IPS-18c (cell line): Measurements from ENCODE around the gene PAPPA.

Experiments
- H3K4me3 ChIP-seq: 2 replicates; pipeline ENCODE4 v1.7.0; 2013; ENCODE audit warnings: low read depth, mild to moderate bottlenecking, low read length, moderate library complexity; ENCODE audit not compliant: insufficient read depth
- H3K9me3 ChIP-seq: one replicate; pipeline ENCODE4 v1.6.1; 2013; ENCODE audit warnings: mild to moderate bottlenecking, low read length, moderate library complexity; ENCODE audit not compliant: control insufficient read depth, insufficient read depth

Gene PAPPA

GRCh38 chr9:116366241-116366640 lies 212.7 kb downstream of the PAPPA start:
- Histone ChIP-seq H3K9me3 (peaks cover 3% of the 10 kb centered on the region), H3K4me3 (no peak overlapping the region)

- H3K4me3 ChIP-seq: no peak overlapping the region
- no peaks in the 10 kb centered on the region for H3K9me3 ChIP-seq
These were observed 215.1 kb downstream of the PAPPA start for GRCh38 chr9:116368680-116369079.

- Histone ChIP-seq H3K4me3 (no peak overlapping the region), H3K9me3 (no peaks in the 10 kb centered on the region)
These were observed 216.1 kb downstream of the PAPPA start for GRCh38 chr9:116369706-116370105.

GRCh38 chr9:116370556-116370955 lies 217.0 kb downstream of the PAPPA start:
- H3K9me3 ChIP-seq: no peaks in the 10 kb centered on the region
- no peak overlapping the region for H3K4me3 ChIP-seq

- Histone ChIP-seq H3K9me3 (no peaks in the 10 kb centered on the region), H3K4me3 (no peak overlapping the region)
These were observed 218.6 kb downstream of the PAPPA start for GRCh38 chr9:116372081-116372673.

- H3K4me3 ChIP-seq: no peak overlapping the region
- H3K9me3 ChIP-seq: no peaks in the 10 kb centered on the region
These were observed 219.2 kb downstream of the PAPPA start for GRCh38 chr9:116372786-116373185.

- Histone ChIP-seq H3K9me3 (no peaks in the 10 kb centered on the region), H3K4me3 (no peak overlapping the region)
These were observed 223.7 kb downstream of the PAPPA start for GRCh38 chr9:116377179-116377798.

- H3K9me3 ChIP-seq: no peaks in the 10 kb centered on the region
These were observed 225.3 kb downstream of the PAPPA start for GRCh38 chr9:116378873-116379272.

GRCh38 chr9:116379821-116380220 lies 226.2 kb downstream of the PAPPA start:
- Histone ChIP-seq H3K4me3 (no peak overlapping the region), H3K9me3 (no peaks in the 10 kb centered on the region)

More at GRCh38 chr9:116378873-116379272, 225.3 kb downstream of the PAPPA start:
- H3K4me3 ChIP-seq: no peak overlapping the region

GRCh38 chr9:116380496-116380995 lies 227.0 kb downstream of the PAPPA start:
- H3K4me3 ChIP-seq: no peak overlapping the region
- no peaks in the 10 kb centered on the region for H3K9me3 ChIP-seq

- no peak overlapping the region for H3K4me3 ChIP-seq
- no peaks in the 10 kb centered on the region for H3K9me3 ChIP-seq
These were observed 227.8 kb downstream of the PAPPA start for GRCh38 chr9:116381350-116381749.

GRCh38 chr9:116382053-116382452 lies 228.5 kb downstream of the PAPPA start:
- H3K4me3 ChIP-seq: no peak overlapping the region
- no peaks in the 10 kb centered on the region for H3K9me3 ChIP-seq

- Histone ChIP-seq H3K9me3 (no peaks in the 10 kb centered on the region), H3K4me3 (no peak overlapping the region)
These were observed 229.5 kb downstream of the PAPPA start for GRCh38 chr9:116383133-116383532.

GRCh38 chr9:116383936-116384335 lies 230.3 kb downstream of the PAPPA start:
- Histone ChIP-seq H3K9me3 (no peaks in the 10 kb centered on the region), H3K4me3 (no peak overlapping the region)

- Histone ChIP-seq H3K4me3 (no peak overlapping the region), H3K9me3 (no peaks in the 10 kb centered on the region)
These were observed 234.5 kb downstream of the PAPPA start for GRCh38 chr9:116387934-116388698.

GRCh38 chr9:116389541-116390302 lies 236.1 kb downstream of the PAPPA start:
- no peak overlapping the region for H3K4me3 ChIP-seq
- H3K9me3 ChIP-seq: no peaks in the 10 kb centered on the region
